Mesothelial cell of epicardium (in vitro differentiated cells): ENCODE results near the gene ETNK2. TPM values are rescaled to one million over a fixed set of nuclear protein-coding genes. Genes with fewer than 3 reads are reported as not detected.
A peak's percentile ranks its signal among the peaks of the same experiment; 100 is the strongest.

Source experiments
- DNase-seq, 2 experiments: peaks; one replicate each; pipeline ENCODE4 v3.0.0; 2021; ENCODE audit warnings: low spot score in 2 of 2; ENCODE audit not compliant: unreplicated experiment in 2 of 2
- H3K27ac Mint-ChIP-seq: 2 replicates; pipeline ENCODE4 v1.8.0; 2021; ENCODE audit warnings: mixed read lengths
- H3K27me3 Mint-ChIP-seq: 2 replicates; pipeline ENCODE4 v1.8.0; 2021; ENCODE audit warnings: low read depth, mixed read lengths
- H3K36me3 Mint-ChIP-seq: 2 replicates; pipeline ENCODE4 v1.8.0; 2021; ENCODE audit warnings: mixed read lengths
- H3K4me1 Mint-ChIP-seq: 2 replicates; pipeline ENCODE4 v1.8.0; 2021; ENCODE audit warnings: mixed read lengths
- H3K4me3 Mint-ChIP-seq: 2 replicates; pipeline ENCODE4 v1.8.0; 2021; ENCODE audit warnings: mild to moderate bottlenecking, moderate library complexity, mixed read lengths
- H3K9me3 Mint-ChIP-seq: 2 replicates; pipeline ENCODE4 v1.8.0; 2021; ENCODE audit warnings: mixed read lengths
- CTCF ChIP-seq: fragments of 200-600 bp; sonication (generic); IDR thresholded peaks from one replicate; pipeline ENCODE4 v1.5.0; 2021; ENCODE audit warnings: antibody characterized with exemption; ENCODE audit not compliant: unreplicated experiment
- total RNA-seq: library from RNA; stranded (reverse); gene quantifications from 3 replicates; pipeline ENCODE4 v1.2.1, GENCODE V29; 2021

The ETNK2 gene
- total RNA-seq, 1 donor from 2014 or later, result 19.2 TPM

GRCh38 chr1:204166219-204166618, 14.4 kb upstream of the ETNK2 start, which contains the start of gene REN:
REN (minus strand) TSS chr1:204166337; CDS start chr1:204166293, 44 bp downstream.
- H3K9me3 Mint-ChIP-seq, result peaks cover 15% of the 10 kb centered on the region
- no peak for TF ChIP-seq CTCF
- H3K36me3 Mint-ChIP-seq, result no peaks in the 10 kb centered on the region
- H3K27ac Mint-ChIP-seq, result no peak within 1 kb of the TSS
- no peak within 1 kb of the TSS for H3K4me3 Mint-ChIP-seq
- H3K4me1 Mint-ChIP-seq, result peaks cover 2% of the 10 kb centered on the region
- no peaks in the 10 kb centered on the region for H3K27me3 Mint-ChIP-seq
- no peak for DNase-seq

GRCh38 chr1:204162494-204163074, 10.7 kb upstream of the ETNK2 start:
- H3K27me3 Mint-ChIP-seq, result peaks cover 7% of the 10 kb centered on the region

GRCh38 chr1:204161609-204162493, 10.0 kb upstream of the ETNK2 start:
- no peaks in the 10 kb centered on the region for H3K9me3 Mint-ChIP-seq
- no peaks in the 10 kb centered on the region for H3K36me3 Mint-ChIP-seq
- no peak for TF ChIP-seq CTCF
- peaks cover 10% of the 10 kb centered on the region for H3K27me3 Mint-ChIP-seq
- H3K27ac Mint-ChIP-seq, result peak overlapping the region; percentile 60
- no peak for DNase-seq
- no peak overlapping the region for H3K4me3 Mint-ChIP-seq
- peaks cover 2% of the 10 kb centered on the region for H3K4me1 Mint-ChIP-seq

More at GRCh38 chr1:204162494-204163074, 10.7 kb upstream of the ETNK2 start:
- Mint-ChIP-seq H3K4me1 (peaks cover 2% of the 10 kb centered on the region), H3K36me3 (no peaks in the 10 kb centered on the region), H3K4me3 (no peak overlapping the region), H3K9me3 (no peaks in the 10 kb centered on the region), H3K27ac (peak overlapping the region; percentile 60)
- TF ChIP-seq CTCF, result peak; percentile 95
- peak; percentile 70 to 93 for DNase-seq

- no peak for DNase-seq
- Mint-ChIP-seq H3K36me3 (no peaks in the 10 kb centered on the region), H3K4me1 (peaks cover 2% of the 10 kb centered on the region), H3K27me3 (peaks cover 16% of the 10 kb centered on the region), H3K27ac (no peak overlapping the region), H3K4me3 (no peak overlapping the region), H3K9me3 (no peaks in the 10 kb centered on the region)
- no peak for TF ChIP-seq CTCF
These were observed 6.1 kb upstream of the ETNK2 start for GRCh38 chr1:204157962-204158361.

GRCh38 chr1:204155881-204156280, 4.0 kb upstream of the ETNK2 start:
- H3K27ac Mint-ChIP-seq, result no peak overlapping the region
- H3K9me3 Mint-ChIP-seq, result no peaks in the 10 kb centered on the region
- H3K4me1 Mint-ChIP-seq, result peaks cover under 1% of the 10 kb centered on the region
- peaks cover 13% of the 10 kb centered on the region for H3K27me3 Mint-ChIP-seq
- DNase-seq, result no peak
- H3K36me3 Mint-ChIP-seq, result no peaks in the 10 kb centered on the region
- H3K4me3 Mint-ChIP-seq, result no peak overlapping the region
- no peak for TF ChIP-seq CTCF
